ENCODE data around the gene RPS21. TPM values are rescaled to one million over a fixed set of nuclear protein-coding genes. Genes with fewer than 3 reads are reported as not detected.
A peak's percentile ranks its signal among the peaks of the same experiment; 100 is the strongest.

The RPS21 gene
- total and polyA plus RNA-seq, 4 donors: 278 to 1,588 (median 439) TPM

- H3K9ac ChIP-seq (ENCODE audit: low read depth in 1 of 2, low read length in 2 of 2): peak overlapping the region in 1 of 2 donors; percentile 14
- peak overlapping the region in 2 of 3 donors; percentile 58 to 79 for H3K4me3 ChIP-seq (ENCODE audit: low read depth in 1 of 3, low read length in 3 of 3)
- no peaks in the 10 kb centered on the region for H3K9me3 ChIP-seq (ENCODE audit: control insufficient read depth in 4 of 4, low read length in 3 of 4)
- no peak for DNase-seq (ENCODE audit: low spot score)
- H3K36me3 ChIP-seq (ENCODE audit: control insufficient read depth in 4 of 4, insufficient read depth in 3 of 4, low read depth in 1 of 4, low read length in 3 of 4): peaks cover 0 to 2% (median 0%) of the 10 kb centered on the region in 4 donors
- WGBS: 55% methylated on average over 10 of the region's 10 CpGs
- peaks cover 46 to 93% (median 69%) of the 10 kb centered on the region in 4 donors for H3K4me1 ChIP-seq (ENCODE audit: control insufficient read depth in 4 of 4, insufficient read depth in 4 of 4, low read length in 3 of 4)
- TF ChIP-seq MAX (IDR thresholded peaks at IDR 0.05) (no peak), JUND (IDR thresholded peaks at IDR 0.05) (no peak), RXRA (IDR thresholded peaks at IDR 0.05) (no peak), HNF4A (conservative IDR thresholded peaks at IDR 0.05) (no peak), EGR1 (IDR thresholded peaks at IDR 0.05; ENCODE audit: low read depth in 2 of 2) (no peak), NR2F2 (IDR thresholded peaks at IDR 0.05) (no peak), HNF4G (IDR thresholded peaks at IDR 0.05) (no peak), SP1 (IDR thresholded peaks at IDR 0.05) (no peak), TAF1 (conservative IDR thresholded peaks at IDR 0.05) (no peak), YY1 (IDR thresholded peaks at IDR 0.05) (no peak), RAD21 (IDR thresholded peaks at IDR 0.05) (no peak), ZBTB33 (IDR thresholded peaks at IDR 0.05) (no peak), GABPA (IDR thresholded peaks at IDR 0.05 in 1 of 2, conservative IDR thresholded peaks at IDR 0.05 in 1 of 2) (no peak)
- TF ChIP-seq, protein P1, sequence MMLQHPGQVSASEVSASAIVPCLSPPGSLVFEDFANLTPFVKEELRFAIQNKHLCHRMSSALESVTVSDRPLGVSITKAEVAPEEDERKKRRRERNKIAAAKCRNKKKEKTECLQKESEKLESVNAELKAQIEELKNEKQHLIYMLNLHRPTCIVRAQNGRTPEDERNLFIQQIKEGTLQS (IDR thresholded peaks at IDR 0.05): no peak
- TF ChIP-seq, protein P2, sequence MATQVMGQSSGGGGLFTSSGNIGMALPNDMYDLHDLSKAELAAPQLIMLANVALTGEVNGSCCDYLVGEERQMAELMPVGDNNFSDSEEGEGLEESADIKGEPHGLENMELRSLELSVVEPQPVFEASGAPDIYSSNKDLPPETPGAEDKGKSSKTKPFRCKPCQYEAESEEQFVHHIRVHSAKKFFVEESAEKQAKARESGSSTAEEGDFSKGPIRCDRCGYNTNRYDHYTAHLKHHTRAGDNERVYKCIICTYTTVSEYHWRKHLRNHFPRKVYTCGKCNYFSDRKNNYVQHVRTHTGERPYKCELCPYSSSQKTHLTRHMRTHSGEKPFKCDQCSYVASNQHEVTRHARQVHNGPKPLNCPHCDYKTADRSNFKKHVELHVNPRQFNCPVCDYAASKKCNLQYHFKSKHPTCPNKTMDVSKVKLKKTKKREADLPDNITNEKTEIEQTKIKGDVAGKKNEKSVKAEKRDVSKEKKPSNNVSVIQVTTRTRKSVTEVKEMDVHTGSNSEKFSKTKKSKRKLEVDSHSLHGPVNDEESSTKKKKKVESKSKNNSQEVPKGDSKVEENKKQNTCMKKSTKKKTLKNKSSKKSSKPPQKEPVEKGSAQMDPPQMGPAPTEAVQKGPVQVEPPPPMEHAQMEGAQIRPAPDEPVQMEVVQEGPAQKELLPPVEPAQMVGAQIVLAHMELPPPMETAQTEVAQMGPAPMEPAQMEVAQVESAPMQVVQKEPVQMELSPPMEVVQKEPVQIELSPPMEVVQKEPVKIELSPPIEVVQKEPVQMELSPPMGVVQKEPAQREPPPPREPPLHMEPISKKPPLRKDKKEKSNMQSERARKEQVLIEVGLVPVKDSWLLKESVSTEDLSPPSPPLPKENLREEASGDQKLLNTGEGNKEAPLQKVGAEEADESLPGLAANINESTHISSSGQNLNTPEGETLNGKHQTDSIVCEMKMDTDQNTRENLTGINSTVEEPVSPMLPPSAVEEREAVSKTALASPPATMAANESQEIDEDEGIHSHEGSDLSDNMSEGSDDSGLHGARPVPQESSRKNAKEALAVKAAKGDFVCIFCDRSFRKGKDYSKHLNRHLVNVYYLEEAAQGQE (IDR thresholded peaks at IDR 0.05): no peak
- TF ChIP-seq, protein P3, sequence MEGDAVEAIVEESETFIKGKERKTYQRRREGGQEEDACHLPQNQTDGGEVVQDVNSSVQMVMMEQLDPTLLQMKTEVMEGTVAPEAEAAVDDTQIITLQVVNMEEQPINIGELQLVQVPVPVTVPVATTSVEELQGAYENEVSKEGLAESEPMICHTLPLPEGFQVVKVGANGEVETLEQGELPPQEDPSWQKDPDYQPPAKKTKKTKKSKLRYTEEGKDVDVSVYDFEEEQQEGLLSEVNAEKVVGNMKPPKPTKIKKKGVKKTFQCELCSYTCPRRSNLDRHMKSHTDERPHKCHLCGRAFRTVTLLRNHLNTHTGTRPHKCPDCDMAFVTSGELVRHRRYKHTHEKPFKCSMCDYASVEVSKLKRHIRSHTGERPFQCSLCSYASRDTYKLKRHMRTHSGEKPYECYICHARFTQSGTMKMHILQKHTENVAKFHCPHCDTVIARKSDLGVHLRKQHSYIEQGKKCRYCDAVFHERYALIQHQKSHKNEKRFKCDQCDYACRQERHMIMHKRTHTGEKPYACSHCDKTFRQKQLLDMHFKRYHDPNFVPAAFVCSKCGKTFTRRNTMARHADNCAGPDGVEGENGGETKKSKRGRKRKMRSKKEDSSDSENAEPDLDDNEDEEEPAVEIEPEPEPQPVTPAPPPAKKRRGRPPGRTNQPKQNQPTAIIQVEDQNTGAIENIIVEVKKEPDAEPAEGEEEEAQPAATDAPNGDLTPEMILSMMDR (IDR thresholded peaks at IDR 0.05; ENCODE audit: low read depth, low read length, missing input control): no peak
- H3K27ac ChIP-seq (ENCODE audit: low read depth in 1 of 2, low read length in 2 of 2): peak overlapping the region; percentile 40 to 76
- H3K27me3 ChIP-seq (ENCODE audit: control insufficient read depth in 4 of 4, insufficient read depth in 4 of 4, low read length in 3 of 4): no peaks in the 10 kb centered on the region
Observed at GRCh38 chr20:62365814-62366369, 21.0 kb upstream of the RPS21 start.

Measured in liver (tissue), 9 donors.